ENCODE data around the gene KRT2. TPM values are rescaled to one million over a fixed set of nuclear protein-coding genes. Genes with fewer than 3 reads are reported as not detected.

Gene KRT2
- total RNA-seq, 2 donors from 2014 or later: 1.4 TPM; not detected in 1

DNA sequence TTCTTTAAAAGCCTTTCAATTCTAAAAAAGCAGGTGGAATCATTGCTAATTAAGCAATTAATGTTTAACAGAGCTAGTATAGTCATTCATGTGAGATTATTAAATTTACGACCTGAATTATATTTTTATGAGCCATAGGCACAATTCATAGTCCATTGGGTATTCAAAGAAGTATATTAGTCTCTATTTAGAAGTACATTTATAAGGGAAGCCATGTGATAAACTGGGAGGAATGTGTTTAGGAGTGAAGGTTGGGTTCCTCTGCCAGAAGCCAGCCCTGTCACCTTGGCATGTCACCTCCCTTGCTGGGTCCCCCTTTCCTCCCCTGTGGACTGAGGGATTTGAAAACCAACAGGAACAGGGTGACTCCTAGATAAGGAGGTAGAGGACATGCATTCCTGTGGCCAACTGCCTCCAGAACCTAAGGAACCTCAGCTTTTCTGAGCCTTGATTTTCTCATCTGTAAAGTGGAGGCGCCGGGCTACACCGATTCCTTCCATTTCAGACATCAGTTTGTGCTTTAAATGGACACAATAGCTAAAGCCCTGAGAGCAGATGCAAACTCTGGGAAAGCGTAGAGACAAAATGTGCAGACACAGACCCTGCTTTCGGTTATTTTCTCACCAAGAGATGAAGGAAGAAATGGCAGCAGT, 5.4 kb upstream of the KRT2 start:
- H3K27me3 ChIP-seq (replicated peaks; ENCODE audit: insufficient read depth): no peaks in the 10 kb centered on the region
- no peak overlapping the region for H3K27ac ChIP-seq
- ATAC-seq (ENCODE audit: insufficient number of reproducible peaks, low FRiP score, low read depth) (no peak), DNase-seq (ENCODE audit: low spot score) (no peak)
- no peaks in the 10 kb centered on the region for H3K36me3 ChIP-seq
- no peaks in the 10 kb centered on the region for H3K4me1 ChIP-seq (ENCODE audit: control insufficient read depth in 1 of 2, low read depth in 2 of 2)
- H3K9me3 ChIP-seq: no peaks in the 10 kb centered on the region
- TF ChIP-seq CTCF (IDR thresholded peaks at IDR 0.05): no peak
- H3K4me3 ChIP-seq: no peak overlapping the region

GRCh38 chr12:52656616-52657015, 4.6 kb upstream of the KRT2 start:
- Histone ChIP-seq H3K9me3 (no peaks in the 10 kb centered on the region), H3K36me3 (no peaks in the 10 kb centered on the region), H3K27me3 (replicated peaks; ENCODE audit: insufficient read depth) (no peaks in the 10 kb centered on the region), H3K27ac (no peak overlapping the region), H3K4me3 (no peak overlapping the region), H3K4me1 (ENCODE audit: control insufficient read depth in 1 of 2, low read depth in 2 of 2) (no peaks in the 10 kb centered on the region)
- no peak for DNase-seq (ENCODE audit: low spot score)
- ATAC-seq (ENCODE audit: insufficient number of reproducible peaks, low FRiP score, low read depth): no peak
- TF ChIP-seq CTCF (IDR thresholded peaks at IDR 0.05): no peak

- DNase-seq (ENCODE audit: low spot score) (no peak), ATAC-seq (ENCODE audit: insufficient number of reproducible peaks, low FRiP score, low read depth) (no peak)
- no peak overlapping the region for H3K27ac ChIP-seq
- H3K27me3 ChIP-seq (replicated peaks; ENCODE audit: insufficient read depth): no peaks in the 10 kb centered on the region
- H3K36me3 ChIP-seq: no peaks in the 10 kb centered on the region
- no peak overlapping the region for H3K4me3 ChIP-seq
- TF ChIP-seq CTCF (IDR thresholded peaks at IDR 0.05): no peak
- no peaks in the 10 kb centered on the region for H3K9me3 ChIP-seq
- H3K4me1 ChIP-seq (ENCODE audit: control insufficient read depth in 1 of 2, low read depth in 2 of 2): no peaks in the 10 kb centered on the region
Measured at GRCh38 chr12:52655720-52656124, 3.7 kb upstream of the KRT2 start.

DNA sequence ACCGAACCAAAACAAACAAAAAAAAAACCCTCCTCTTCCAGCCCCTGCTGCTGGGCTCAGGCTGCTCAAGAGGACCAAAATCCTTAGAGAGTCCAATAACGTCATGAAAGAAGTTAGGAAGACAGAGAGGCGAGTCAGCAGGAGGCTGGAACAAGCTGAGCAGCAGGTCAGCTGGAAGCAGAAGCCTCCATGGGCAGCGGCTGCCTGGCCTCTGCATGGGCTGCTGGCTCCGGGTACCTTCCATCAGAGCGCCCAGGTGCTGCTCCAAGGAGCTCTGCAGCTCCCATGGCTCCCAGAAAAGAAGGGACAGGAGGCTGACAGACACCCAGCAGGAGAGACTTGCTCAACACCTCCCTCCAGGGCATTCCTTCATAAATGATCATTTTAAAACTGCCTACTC, 3.2 kb upstream of the KRT2 start:
- Histone ChIP-seq H3K27ac (no peak overlapping the region), H3K4me3 (no peak overlapping the region), H3K4me1 (ENCODE audit: control insufficient read depth in 1 of 2, low read depth in 2 of 2) (no peaks in the 10 kb centered on the region), H3K36me3 (no peaks in the 10 kb centered on the region), H3K9me3 (no peaks in the 10 kb centered on the region), H3K27me3 (replicated peaks; ENCODE audit: insufficient read depth) (no peaks in the 10 kb centered on the region)
- TF ChIP-seq CTCF (IDR thresholded peaks at IDR 0.05): no peak
- no peak for ATAC-seq (ENCODE audit: insufficient number of reproducible peaks, low FRiP score, low read depth)
- no peak for DNase-seq (ENCODE audit: low spot score)

GRCh38 chr12:52650520-52651081, 1.4 kb downstream of the KRT2 start:
- no peaks in the 10 kb centered on the region for H3K9me3 ChIP-seq
- no peak for DNase-seq (ENCODE audit: low spot score)
- H3K4me1 ChIP-seq (ENCODE audit: control insufficient read depth in 1 of 2, low read depth in 2 of 2): no peaks in the 10 kb centered on the region
- H3K27ac ChIP-seq: no peak overlapping the region
- H3K4me3 ChIP-seq: peak overlapping the region; percentile 31
- no peaks in the 10 kb centered on the region for H3K36me3 ChIP-seq
- no peak for TF ChIP-seq CTCF (IDR thresholded peaks at IDR 0.05)
- no peak for ATAC-seq (ENCODE audit: insufficient number of reproducible peaks, low FRiP score, low read depth)
- no peaks in the 10 kb centered on the region for H3K27me3 ChIP-seq (replicated peaks; ENCODE audit: insufficient read depth)

Measured in thoracic aorta (tissue), 2 donors.